Measurements from ENCODE around the gene ZCCHC3. TPM values are rescaled to one million over a fixed set of nuclear protein-coding genes. Genes with fewer than 3 reads are reported as not detected.
A peak's percentile ranks its signal among the peaks of the same experiment; 100 is the strongest.

The ZCCHC3 gene
- total RNA-seq, 2 experiments from 2014 or later = 19.3 to 19.5 TPM

GRCh38 chr20:325045-325888, 27.9 kb downstream of the ZCCHC3 start, which contains the start of gene SOX12:
Gene SOX12, plus strand, starts transcription at chr20:325552. Its CDS starts 373 bp downstream, at chr20:325925.
- ATAC-seq (ENCODE audit: poor library complexity) (peak; percentile 69), DNase-seq (peak; percentile 91 to 99 (median 96))
- ChIA-PET POLR2A (interaction anchor here (1.0 to 7.6 kb wide), 7 partner anchors 23 to 219 kb away, joined by 3 to 114 read pairs (median 4); partner anchors contain the start of genes DEFB129 and ZCCHC3), CTCF (interaction anchor here (1.4 to 1.7 kb wide), 3 partner anchors 27 to 82 kb away, joined by 3 to 9 read pairs (median 4); partner anchors contain the start of gene ZCCHC3)
- no peaks in the 10 kb centered on the region for H3K9me3 ChIP-seq (ENCODE audit: control insufficient read depth in 1 of 2, insufficient read depth in 1 of 2, low read length in 2 of 2)
- Mint-ChIP-seq H3K4me3 (peak within 1 kb of the TSS; percentile 97), H3K27me3 (no peaks in the 10 kb centered on the region), H3K27ac (peak within 1 kb of the TSS; percentile 97), H3K4me1 (ENCODE audit: low read depth) (peaks cover 31% of the 10 kb centered on the region), H3K9me3 (no peaks in the 10 kb centered on the region), H3K36me3 (ENCODE audit: low read depth) (peaks cover 5% of the 10 kb centered on the region)
- H3K4me3 ChIP-seq (ENCODE audit: low read length) = peak within 1 kb of the TSS; percentile 78
- peak within 1 kb of the TSS; percentile 55 to 75 for H3K27ac ChIP-seq (ENCODE audit: low read depth in 1 of 2, low read length in 2 of 2)
- H3K36me3 ChIP-seq (ENCODE audit: insufficient read depth, low read length) = no peaks in the 10 kb centered on the region
- no peaks in the 10 kb centered on the region for H3K27me3 ChIP-seq (ENCODE audit: control insufficient read depth in 1 of 2, insufficient read depth in 2 of 2, low read length in 2 of 2)
- TF ChIP-seq CTCF (IDR thresholded peaks at IDR 0.05) = no peak
- peaks cover 33% of the 10 kb centered on the region for H3K4me1 ChIP-seq (ENCODE audit: insufficient read depth, low read length)
- intact Hi-C loops (cut with DNase I, micrococcal nuclease) = loop anchor here (1.0 to 5.0 kb wide), 2 partner anchors 28 to 82 kb away; partner anchors contain the start of genes ZCCHC3 (in 2 of the 2) and RBCK1 (in 1 of the 2)

DNA sequence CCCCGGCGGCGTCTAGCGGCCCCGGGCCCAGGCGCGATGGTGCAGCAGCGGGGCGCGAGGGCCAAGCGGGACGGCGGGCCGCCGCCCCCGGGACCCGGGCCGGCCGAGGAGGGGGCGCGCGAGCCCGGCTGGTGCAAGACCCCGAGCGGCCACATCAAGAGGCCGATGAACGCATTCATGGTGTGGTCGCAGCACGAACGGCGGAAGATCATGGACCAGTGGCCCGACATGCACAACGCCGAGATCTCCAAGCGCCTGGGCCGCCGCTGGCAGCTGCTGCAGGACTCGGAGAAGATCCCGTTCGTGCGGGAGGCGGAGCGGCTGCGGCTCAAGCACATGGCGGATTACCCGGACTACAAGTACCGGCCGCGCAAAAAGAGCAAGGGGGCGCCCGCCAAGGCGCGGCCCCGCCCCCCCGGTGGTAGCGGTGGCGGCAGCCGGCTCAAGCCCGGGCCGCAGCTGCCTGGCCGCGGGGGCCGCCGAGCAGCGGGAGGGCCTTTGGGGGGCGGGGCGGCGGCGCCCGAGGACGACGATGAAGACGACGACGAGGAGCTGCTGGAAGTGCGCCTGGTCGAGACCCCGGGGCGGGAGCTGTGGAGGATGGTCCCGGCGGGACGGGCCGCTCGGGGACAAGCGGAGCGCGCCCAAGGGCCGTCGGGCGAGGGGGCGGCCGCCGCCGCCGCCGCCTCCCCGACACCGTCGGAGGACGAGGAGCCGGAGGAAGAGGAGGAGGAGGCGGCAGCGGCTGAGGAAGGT, 28.7 kb downstream of the ZCCHC3 start:
- peak overlapping the region in 1 of 2 donors; percentile 64 for H3K27ac ChIP-seq (ENCODE audit: low read depth in 1 of 2, low read length in 2 of 2)
- POLR2A ChIA-PET = interaction anchor here (1.0 to 7.6 kb wide), 3 partner anchors 28 to 101 kb away, joined by 3 to 114 read pairs (median 4); partner anchors contain the start of gene ZCCHC3
- CTCF ChIA-PET = no interaction called here

More for the DNA sequence above, 28.7 kb downstream of the ZCCHC3 start:
- ATAC-seq (ENCODE audit: poor library complexity) = no peak
- no peaks in the 10 kb centered on the region for H3K9me3 Mint-ChIP-seq
- Histone ChIP-seq H3K27me3 (ENCODE audit: control insufficient read depth in 1 of 2, insufficient read depth in 2 of 2, low read length in 2 of 2) (no peaks in the 10 kb centered on the region), H3K4me1 (ENCODE audit: insufficient read depth, low read length) (peaks cover 35% of the 10 kb centered on the region), H3K9me3 (ENCODE audit: control insufficient read depth in 1 of 2, insufficient read depth in 1 of 2, low read length in 2 of 2) (no peaks in the 10 kb centered on the region), H3K4me3 (ENCODE audit: low read length) (peak overlapping the region; percentile 67), H3K36me3 (ENCODE audit: insufficient read depth, low read length) (no peaks in the 10 kb centered on the region)
- no peak for TF ChIP-seq CTCF (IDR thresholded peaks at IDR 0.05)
- intact Hi-C loops (cut with DNase I, micrococcal nuclease) = loop anchor here (1.0 to 5.0 kb wide), 2 partner anchors 29 to 81 kb away; partner anchors contain the start of genes ZCCHC3 (in 2 of the 2) and RBCK1 (in 1 of the 2)
- peak overlapping the region; percentile 75 for H3K27ac Mint-ChIP-seq
- peaks cover 5% of the 10 kb centered on the region for H3K36me3 Mint-ChIP-seq (ENCODE audit: low read depth)
- H3K4me1 Mint-ChIP-seq (ENCODE audit: low read depth) = peaks cover 36% of the 10 kb centered on the region
- H3K27me3 Mint-ChIP-seq = no peaks in the 10 kb centered on the region
- DNase-seq = peak in 11 of 14 experiments; percentile 30 to 76 (median 41)
- peak overlapping the region; percentile 77 for H3K4me3 Mint-ChIP-seq
